ENCODE results near the gene LRRC4B. TPM values are rescaled to one million over a fixed set of nuclear protein-coding genes. Genes with fewer than 3 reads are reported as not detected.
"Not testable (repeated sequence)": the region's sequence is repeated elsewhere in the genome, so short reads cannot be mapped to it uniquely, and the experiment has no call there.

LRRC4B gene, protein sequence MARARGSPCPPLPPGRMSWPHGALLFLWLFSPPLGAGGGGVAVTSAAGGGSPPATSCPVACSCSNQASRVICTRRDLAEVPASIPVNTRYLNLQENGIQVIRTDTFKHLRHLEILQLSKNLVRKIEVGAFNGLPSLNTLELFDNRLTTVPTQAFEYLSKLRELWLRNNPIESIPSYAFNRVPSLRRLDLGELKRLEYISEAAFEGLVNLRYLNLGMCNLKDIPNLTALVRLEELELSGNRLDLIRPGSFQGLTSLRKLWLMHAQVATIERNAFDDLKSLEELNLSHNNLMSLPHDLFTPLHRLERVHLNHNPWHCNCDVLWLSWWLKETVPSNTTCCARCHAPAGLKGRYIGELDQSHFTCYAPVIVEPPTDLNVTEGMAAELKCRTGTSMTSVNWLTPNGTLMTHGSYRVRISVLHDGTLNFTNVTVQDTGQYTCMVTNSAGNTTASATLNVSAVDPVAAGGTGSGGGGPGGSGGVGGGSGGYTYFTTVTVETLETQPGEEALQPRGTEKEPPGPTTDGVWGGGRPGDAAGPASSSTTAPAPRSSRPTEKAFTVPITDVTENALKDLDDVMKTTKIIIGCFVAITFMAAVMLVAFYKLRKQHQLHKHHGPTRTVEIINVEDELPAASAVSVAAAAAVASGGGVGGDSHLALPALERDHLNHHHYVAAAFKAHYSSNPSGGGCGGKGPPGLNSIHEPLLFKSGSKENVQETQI
- 10 to 100 TPM; 15.0 to 27.1 (median 22.9) TPM for polyA plus RNA-seq (ENCODE audit: insufficient read length in 4 of 4)

DNA sequence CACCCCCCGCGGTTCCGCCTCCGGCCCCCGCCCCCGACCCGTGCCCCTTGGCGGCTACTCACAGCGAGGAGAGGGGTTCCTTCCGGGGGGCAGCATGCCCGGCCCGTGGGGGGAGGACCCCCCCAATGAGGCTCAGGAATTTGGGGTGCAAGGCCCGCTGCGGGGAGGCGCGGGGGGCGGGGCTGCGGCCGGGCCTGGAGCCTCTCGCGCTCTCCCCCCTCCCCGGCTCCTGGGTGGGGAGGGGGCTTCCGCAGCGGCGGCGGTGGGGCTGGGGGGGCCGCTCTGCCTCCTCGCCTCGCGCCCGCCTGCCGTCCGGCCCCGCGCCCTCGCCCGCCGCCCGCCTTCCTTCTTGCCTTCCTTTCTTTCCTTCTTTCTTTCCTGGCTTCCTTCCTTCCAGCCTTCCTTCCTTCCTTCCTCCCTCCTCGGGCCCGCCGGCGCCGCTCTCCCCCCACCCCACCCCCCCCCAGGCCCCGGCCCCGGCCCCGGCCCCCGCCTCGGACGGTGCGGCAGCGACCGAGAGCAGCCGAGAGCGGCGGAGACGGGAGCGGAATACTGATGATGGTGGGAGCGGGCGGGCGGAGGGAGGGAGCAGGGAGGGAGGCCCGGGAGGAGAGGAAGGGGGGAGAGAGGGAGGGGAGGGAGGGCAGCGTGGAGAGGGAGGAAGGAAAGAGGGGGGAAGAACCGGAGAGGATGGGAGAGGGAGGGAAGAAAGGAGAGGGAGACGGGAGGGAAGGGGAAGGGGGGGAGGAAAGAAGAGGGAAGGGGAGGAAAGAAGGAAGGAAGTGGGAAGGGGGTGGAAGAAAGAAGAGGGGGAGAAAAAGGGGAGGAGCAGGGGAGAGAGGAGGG is at the start of gene LRRC4B:
LRRC4B (minus strand) TSS at position 554 of the 846 bp plus-strand sequence. CDS start 19,597 bp downstream, outside the sequence.
- peak in 1 of 4 donors; percentile 75 for DNase-seq (ENCODE audit: low read depth in 4 of 4, low spot score in 2 of 4)

DNA sequence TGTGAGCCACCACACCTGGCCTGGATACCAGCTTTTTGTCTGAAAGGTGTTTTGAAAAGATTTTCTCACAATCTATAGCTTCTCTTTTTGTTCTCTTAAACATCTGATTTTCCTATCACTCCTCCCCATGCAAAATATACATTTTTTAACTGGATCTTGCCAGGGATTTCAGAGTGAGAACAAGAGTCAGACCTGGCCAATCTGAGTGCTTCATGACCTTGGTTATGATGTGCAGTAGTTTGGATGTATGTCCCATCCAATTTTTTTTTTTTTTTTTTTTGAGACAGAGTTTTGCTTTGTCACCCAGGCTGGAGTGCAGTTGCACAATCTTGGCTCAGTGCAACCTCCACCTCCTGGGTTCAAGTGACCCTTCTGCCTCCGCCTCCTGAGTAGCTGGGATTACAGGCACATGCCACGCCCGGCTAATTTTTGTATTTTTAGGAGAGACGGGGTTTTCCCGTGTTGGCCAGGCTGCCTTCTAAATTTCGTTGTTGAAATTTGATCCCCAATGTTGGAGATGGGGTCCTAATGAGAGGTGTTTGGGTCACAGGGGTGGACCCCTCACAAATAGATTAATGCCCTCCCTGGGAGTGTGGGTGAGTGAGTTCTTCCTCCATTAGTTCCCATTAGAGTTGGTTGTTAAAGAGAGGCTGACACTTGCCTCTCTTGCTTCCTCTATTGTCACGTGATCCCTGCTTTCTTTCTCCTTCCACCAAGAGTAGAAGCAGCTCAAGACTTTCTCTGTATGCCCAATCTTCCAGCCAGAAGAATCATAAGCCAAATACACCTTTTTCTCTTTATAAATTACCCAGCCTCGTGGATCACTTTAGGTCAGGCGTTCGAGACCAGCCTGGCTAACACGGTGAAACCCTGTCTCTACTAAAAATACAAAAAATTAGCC is 44.5 kb upstream of the LRRC4B start:
- DNase-seq (ENCODE audit: low read depth in 4 of 4, low spot score in 2 of 4): not testable (repeated sequence)

DNA sequence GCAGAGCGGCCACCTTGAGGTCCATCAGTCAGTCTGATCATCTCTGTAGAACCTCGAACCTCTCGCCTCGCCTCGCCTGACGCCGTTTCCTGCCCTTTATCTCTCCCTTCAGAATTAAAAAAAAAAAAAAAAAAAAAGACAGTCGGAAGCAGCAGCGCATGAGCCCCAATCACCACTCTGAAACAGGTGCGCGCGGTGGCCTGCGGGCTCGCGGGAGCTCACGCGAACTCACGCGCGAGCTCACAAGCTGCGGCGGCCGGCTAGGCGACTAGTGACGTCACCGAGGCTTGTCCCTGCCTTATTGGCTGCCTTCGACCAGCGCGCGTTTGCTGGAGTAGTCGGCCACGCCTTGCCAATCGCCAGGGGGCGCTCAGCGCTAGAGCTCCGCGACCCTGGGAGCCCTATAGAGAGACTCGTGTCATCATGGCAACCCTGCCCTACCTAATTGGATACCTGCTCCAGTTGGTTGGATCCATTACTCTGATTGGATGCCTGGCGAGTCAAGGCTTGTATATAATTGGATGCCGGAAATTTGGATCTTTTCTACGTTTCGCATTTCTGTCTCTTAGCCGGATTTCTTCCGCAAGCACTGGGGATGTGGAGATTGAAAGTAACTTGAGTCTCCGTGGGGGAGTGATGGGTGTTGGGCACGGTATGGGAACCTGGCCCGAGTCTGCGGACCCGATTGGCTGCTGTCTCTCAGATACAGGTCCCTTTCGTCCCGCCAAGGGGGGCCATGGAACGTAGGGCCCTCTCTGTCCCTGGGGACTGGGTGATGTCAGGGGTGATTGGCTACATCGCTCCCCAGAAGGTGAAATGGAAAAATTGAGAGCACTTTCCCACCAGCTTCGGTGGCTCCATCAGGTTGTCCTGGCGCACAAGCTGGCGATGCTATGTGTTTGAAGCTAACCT is 39.9 kb upstream of the LRRC4B start:
- peak; percentile 52 to 86 (median 74) for DNase-seq (ENCODE audit: low read depth in 4 of 4, low spot score in 2 of 4)

DNA sequence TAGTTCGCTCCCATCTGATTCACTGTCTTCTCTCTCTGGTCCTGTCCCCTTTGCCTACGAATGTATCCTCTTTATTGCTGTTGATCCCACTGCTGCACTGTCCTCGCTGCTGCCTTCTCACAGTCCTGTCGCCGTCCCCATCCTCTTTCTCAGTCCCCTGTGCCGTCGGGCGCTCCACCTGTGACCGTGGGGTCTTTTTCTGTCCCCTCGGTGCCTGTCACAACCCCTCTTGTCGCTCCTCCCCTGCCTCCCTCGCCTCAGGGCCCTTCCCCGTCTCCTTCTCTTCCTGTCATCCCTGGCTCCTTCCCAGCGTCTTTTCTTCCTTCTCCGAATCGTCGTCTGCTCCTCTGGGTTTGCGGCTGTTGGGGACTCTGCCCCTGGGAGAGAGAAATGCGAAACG is 39.2 kb upstream of the LRRC4B start:
- no peak for DNase-seq (ENCODE audit: low read depth in 4 of 4, low spot score in 2 of 4)

DNA sequence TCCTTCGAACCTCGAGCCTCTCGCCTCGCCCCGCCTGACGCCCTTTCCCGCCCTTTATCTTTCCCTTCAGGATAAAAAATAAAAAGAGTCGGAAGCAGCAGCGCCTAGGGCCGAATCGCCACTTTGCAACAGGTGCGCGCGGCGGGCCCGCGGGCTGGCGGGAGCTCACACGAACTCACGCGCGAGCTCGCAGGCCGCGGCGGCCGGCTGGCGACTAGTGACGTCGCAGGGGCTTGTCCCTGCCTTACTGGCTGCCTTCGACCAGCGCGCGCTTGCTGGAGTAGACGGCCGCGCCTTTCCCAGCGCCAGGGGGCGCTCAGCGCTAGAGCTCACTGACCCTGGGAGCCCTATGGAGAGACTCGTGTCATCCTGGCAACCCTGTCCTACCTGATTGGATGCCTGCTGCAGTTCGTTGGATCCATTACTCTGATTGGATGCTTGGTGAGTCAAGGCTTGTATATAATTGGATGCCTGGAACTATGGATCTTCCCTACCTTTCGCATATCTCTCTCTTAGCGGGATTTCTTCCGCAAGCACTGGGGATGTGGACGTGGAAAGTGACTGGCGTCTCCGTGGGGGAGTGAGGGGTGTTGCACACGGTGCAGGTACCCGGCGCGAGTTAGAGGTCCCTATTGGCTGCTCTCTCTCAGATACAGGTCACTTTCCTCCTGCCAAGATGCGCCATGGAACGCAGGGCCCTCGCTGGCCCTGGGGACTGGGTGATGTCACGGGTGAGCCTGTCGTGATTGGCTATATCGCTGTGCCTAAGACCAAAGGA is 38.0 kb upstream of the LRRC4B start:
- DNase-seq (ENCODE audit: low read depth in 4 of 4, low spot score in 2 of 4): not testable (repeated sequence)

DNA sequence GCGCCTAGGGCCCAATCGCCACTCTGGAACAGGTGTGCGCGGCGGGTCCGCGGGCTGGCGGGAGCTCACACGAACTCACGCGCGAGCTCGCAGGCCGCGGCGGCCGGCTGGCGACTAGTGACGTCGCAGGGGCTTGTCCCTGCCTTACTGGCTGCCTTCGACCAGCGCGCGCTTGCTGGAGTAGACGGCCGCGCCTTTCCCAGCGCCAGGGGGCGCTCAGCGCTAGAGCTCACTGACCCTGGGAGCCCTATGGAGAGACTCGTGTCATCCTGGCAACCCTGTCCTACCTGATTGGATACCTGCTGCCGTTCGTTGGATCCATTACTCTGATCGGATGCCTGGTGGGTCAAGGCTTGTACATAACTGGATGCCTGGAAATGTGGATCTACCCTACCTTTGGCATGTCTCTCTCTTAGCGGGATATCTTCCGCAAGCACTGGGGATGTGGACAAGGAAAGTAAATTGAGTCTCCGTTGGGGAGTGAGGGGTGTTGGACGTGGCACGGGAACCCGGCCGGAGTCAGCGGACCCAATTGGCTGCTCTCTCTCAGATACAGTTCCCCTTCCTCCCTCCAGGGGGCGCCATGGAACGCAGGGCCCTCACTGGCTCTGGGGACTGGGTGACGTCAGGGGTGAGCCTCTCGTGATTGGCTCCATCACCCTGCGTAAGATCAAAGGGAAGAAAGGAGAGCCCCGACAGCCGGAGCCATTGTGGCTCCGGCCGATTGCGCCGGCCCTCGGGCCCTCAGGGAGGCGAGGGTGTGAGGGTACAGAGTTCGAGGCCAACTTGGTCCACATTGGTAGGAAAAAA is 36.2 kb upstream of the LRRC4B start:
- DNase-seq (ENCODE audit: low read depth in 4 of 4, low spot score in 2 of 4): not testable (repeated sequence)

DNA sequence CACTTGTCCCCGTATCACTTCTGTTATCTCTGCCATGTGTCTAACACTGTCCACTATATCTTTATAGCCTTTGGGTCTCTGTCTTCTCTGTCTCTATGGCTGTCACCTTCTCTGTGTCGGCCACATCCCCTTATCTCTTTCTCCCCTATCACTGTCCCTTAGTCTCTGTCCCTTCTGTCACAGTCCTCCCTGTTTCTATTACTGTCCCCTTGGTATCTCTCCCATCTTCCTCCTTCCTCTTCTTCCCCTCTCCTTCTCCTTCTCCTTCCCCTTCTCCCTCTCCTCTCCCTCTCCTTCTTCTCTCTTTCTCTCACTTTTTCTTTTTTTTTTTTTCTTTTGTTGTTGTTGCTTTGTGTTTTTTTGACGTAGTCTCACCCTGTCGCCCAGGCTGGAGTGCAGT is 34.7 kb upstream of the LRRC4B start:
- DNase-seq (ENCODE audit: low read depth in 4 of 4, low spot score in 2 of 4): no peak

DNA sequence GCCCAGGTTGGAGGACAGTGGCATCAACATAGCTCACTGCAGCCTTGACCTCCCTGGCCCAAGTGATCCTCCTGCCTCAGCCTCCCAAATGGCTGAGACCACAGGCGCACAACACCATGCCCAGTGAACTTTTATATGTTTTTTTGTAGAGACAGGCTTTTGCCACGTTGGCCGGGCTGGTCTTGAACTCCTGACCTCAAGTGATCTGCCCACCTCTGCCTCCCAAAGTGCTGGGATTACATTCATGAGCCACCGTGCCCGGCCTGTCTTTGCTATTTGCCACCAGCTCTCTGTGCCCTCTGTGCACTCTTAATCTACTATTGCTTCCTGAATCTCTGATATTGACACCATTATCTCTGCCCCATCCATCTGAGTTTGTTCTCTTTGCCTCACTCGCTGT is 34.3 kb upstream of the LRRC4B start:
- no peak for DNase-seq (ENCODE audit: low read depth in 4 of 4, low spot score in 2 of 4)

DNA sequence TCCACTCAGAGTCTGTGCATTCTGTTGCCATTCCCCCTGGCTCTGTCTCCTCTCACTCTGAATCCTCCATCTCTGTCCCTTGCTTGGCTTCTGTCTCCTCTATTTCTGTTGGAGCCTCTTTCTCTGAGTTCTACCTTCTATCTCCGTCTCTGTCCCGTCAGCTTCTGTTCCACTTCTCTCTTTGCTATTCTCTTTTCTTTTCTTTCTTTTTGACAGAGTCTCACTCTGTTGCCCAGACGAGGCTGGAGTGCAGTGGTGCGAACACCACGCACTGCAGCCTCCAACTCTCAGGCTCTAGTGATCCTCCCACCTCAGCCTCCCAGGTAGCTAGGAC is 33.8 kb upstream of the LRRC4B start:
- DNase-seq (ENCODE audit: low read depth in 4 of 4, low spot score in 2 of 4): no peak

DNA sequence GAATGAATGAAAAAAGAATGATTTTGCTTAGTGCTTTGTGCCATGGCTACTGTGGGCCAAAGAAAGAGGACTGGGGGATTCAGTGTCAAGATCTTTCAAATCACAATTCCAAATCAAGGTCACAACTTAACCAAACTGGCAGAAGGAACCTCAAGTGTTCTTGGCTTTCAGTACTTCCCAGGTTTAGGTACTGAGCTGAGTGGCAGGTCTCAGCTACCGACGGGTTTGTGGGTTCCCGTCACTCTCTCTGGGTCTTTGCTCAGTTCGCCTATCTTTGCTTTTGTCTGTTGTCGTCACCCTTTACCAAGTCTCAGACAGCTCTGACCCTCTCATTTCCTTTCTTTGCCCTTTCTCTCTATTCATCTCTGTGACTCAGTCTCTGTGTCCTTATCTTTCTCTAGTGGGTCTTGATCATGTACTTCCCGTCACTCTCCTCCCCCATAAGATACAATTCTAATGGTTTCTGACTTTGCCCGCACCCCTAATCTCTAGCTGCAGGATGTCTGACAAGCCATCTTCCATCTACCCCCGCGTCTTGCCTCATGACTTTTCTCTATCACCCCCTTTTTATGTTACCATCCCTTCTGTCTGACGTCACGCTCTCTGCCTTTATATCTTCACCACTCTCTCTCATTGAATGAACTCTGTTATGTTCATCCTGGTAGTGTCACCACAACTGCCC is 33.3 kb upstream of the LRRC4B start:
- DNase-seq (ENCODE audit: low read depth in 4 of 4, low spot score in 2 of 4): no peak

DNA sequence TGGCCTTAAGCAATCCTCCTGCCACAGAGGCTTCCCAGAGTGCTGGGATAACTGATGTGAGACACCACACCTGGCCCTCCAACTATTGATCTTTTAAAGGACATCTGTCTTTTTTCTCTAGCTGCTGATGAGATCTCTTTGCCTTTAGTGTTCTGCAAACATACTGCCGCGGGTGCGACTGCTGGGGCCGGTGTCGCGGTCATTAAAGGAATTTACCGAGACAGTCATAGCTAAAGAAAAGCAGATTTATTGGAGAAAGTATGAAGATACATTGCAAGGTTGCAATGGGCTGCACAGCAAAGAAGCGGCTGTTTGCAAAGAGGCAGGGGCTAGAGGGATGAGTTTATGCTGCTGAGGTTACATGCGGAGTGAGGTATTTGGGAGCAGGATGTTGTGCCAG is 31.2 kb upstream of the LRRC4B start:
- DNase-seq (ENCODE audit: low read depth in 4 of 4, low spot score in 2 of 4): no peak

DNA sequence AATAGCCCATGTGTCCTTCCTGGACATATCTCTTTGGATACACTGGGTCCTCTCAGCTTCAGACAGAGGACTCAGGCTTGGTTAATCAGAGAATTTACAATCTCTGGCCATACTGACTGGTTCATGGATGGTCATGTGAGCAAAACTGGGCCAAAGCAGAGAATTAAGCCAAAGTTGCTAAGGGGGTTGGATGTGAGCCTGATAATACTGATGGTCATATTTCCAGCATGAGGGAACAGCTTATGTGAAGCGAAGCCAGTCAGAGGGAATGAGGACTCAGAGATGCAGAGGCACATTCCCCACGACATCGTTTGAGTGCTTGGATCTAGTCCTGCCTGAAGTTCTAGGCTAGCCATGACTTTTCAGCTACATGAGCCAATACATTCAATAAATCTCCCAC is 22.0 kb upstream of the LRRC4B start:
- DNase-seq (ENCODE audit: low read depth in 4 of 4, low spot score in 2 of 4): no peak

DNA sequence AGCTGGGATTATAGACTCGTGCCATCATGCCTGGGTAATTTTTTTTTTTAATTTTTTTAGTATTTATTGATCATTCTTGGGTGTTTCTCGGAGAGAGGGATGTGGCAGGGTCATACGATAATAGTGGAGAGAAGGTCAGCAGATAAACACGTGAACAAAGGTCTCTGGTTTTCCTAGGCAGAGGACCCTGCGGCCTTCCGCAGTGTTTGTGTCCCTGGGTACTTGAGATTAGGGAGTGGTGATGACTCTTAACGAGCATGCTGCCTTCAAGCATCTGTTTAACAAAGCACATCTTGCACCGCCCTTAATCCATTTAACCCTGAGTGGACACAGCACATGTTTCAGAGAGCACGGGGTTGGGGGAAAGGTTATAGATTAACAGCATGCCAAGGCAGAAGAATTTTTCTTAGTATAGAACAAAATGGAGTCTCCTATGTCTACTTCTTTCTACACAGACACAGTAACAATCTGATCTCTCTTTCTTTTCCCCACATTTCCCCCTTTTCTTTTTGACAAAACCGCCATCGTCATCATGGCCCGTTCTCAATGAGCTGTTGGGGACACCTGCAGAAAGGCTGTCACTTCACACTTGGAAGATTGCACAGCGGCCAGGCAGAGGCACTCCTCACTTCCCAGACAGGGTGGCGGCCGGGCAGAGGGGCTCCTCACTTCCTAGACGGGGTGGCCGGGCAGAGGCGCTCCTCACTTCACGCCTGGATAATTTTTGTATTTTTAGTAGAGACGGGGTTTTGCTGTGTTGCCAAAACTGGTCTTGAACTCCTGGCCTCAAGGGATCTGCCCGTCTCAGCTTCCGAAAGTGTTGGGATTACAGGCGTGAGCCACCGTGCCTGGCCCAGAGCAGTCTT is 13.8 kb upstream of the LRRC4B start:
- DNase-seq (ENCODE audit: low read depth in 4 of 4, low spot score in 2 of 4): not testable (repeated sequence)

DNA sequence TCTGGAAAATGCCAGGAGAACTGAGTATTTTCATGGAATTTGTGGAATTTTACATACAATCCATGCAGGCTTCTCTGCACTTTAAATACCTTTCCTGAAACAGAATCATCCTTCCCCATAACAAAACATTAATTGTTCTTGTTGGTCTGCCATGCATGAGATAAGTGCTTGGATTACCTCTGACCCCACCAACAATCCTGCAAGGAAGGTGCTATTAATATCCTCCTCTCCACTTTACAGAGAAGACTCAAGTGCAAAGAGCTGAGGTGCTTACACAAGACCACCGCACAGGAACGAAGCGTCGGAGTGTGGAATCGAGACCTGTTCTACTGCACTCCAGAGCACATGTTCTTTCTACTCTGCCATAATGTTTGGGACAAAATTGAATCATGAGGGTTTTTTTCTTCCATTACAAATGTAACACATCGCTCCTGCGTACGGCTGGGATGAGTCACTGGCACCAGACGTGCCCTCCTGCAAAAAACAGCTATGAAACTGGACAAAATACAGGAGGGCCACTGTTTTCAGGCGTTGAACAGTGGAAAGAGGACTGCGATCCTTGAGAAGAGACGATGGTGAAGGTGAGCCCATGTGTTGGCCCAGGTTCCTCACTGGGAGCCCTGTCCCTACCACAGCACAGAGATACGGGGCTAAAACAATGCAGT is 12.9 kb upstream of the LRRC4B start:
- DNase-seq (ENCODE audit: low read depth in 4 of 4, low spot score in 2 of 4): no peak

DNA sequence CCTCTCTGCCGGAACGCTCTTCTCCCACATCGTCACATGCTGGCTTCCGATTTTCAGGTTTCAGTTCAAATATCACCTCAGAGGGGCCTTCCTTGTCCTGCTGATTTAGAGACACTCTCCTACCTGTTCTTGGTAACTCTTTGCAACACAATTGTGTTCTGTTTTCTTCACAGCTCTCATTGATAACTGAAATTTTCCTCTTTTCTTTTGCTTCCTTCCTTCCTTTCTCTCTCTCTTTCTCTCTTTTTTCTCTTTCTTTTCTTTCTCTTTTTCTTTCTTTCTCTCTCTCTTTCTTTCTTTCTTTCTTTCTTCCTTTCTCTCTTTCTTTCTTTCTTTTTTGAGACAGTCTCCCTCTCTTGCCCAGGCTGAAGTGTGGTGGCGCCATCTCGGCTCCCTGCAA is 12.0 kb upstream of the LRRC4B start:
- no peak for DNase-seq (ENCODE audit: low read depth in 4 of 4, low spot score in 2 of 4)

All from left renal cortex interstitium (tissue), 4 donors.